ENCODE results near the gene CSNK1A1.
"Not testable (repeated sequence)": the region's sequence is repeated elsewhere in the genome, so short reads cannot be mapped to it uniquely, and the experiment has no call there.

- TF ChIP-seq CTCF (IDR thresholded peaks at IDR 0.05); ELK1 (IDR thresholded peaks at IDR 0.05; ENCODE audit: low read depth, low read length): not testable (repeated sequence)
Observed at GRCh38 chr5:149461907-149462306, 89.3 kb downstream of the CSNK1A1 start.

Data from A549 (cell line).